ENCODE data around the gene HSPE1. TPM values are rescaled to one million over a fixed set of nuclear protein-coding genes. Genes with fewer than 3 reads are reported as not detected.
"Not testable (repeated sequence)": the region's sequence is repeated elsewhere in the genome, so short reads cannot be mapped to it uniquely, and the experiment has no call there.

HSPE1 gene
- total RNA-seq: 10 to 100 TPM; 47.6 to 70.7 (median 50.7) TPM
- 58.8 TPM for total RNA-seq (2013)

GRCh38 chr2:197499594-197500502, at the start of gene HSPE1, which contains the start of gene HSPD1:
Gene HSPE1 (plus strand): TSS chr2:197500379. CDS start chr2:197500437, 58 bp downstream.
Gene HSPD1 (minus strand): TSS chr2:197499840. CDS start chr2:197498848, 992 bp downstream.
- intact Hi-C loops (cut with micrococcal nuclease): loop anchor here (1.0 kb wide), 3 partner anchors 15 to 65 kb away; partner anchors contain the start of genes COQ10B and SF3B1
- peaks cover 39 to 48% of the 10 kb centered on the region in 2 donors for H3K4me1 Mint-ChIP-seq

GRCh38 chr2:197450465-197450864, 49.7 kb upstream of the HSPE1 start:
- H3K27ac ChIP-seq (ENCODE audit: low read length): no peak overlapping the region
- Mint-ChIP-seq H3K36me3 (peaks cover 7% of the 10 kb centered on the region), H3K9me3 (no peaks in the 10 kb centered on the region), H3K27ac (no peak overlapping the region), H3K27me3 (ENCODE audit: low read depth in 2 of 2) (no peaks in the 10 kb centered on the region), H3K4me1 (peaks cover 30 to 33% of the 10 kb centered on the region in 2 donors), H3K4me3 (no peak overlapping the region)
- DNase-seq (no peak), ATAC-seq (no peak)
- no peak for TF ChIP-seq CTCF (IDR thresholded peaks at IDR 0.05)
- no peaks in the 10 kb centered on the region for H3K36me3 ChIP-seq (ENCODE audit: control insufficient read depth, insufficient read depth, low read length)
- H3K27me3 ChIP-seq (ENCODE audit: control insufficient read depth, insufficient read depth, low read length): no peaks in the 10 kb centered on the region
- peaks cover 4% of the 10 kb centered on the region for H3K4me1 ChIP-seq (ENCODE audit: control insufficient read depth, insufficient read depth, low read length)
- no peaks in the 10 kb centered on the region for H3K9me3 ChIP-seq (ENCODE audit: control insufficient read depth, insufficient read depth, low read length)
- H3K4me3 ChIP-seq (ENCODE audit: low read length): no peak overlapping the region
- WGBS (ENCODE audit: insufficient coverage): 94% methylated on average over 25 of the region's 25 CpGs
- intact Hi-C loops (cut with micrococcal nuclease): no loop called here

More at GRCh38 chr2:197499594-197500502, at the start of gene HSPE1, which contains the start of gene HSPD1:
- Histone ChIP-seq H3K36me3 (ENCODE audit: control insufficient read depth, insufficient read depth, low read length) (peaks cover 43% of the 10 kb centered on the region), H3K27ac (ENCODE audit: low read length) (peak within 1 kb of the TSS; percentile 95), H3K9me3 (ENCODE audit: control insufficient read depth, insufficient read depth, low read length) (no peaks in the 10 kb centered on the region), H3K4me3 (ENCODE audit: low read length) (peak within 1 kb of the TSS; percentile 85), H3K4me1 (ENCODE audit: control insufficient read depth, insufficient read depth, low read length) (peaks cover 26% of the 10 kb centered on the region), H3K27me3 (ENCODE audit: control insufficient read depth, insufficient read depth, low read length) (no peaks in the 10 kb centered on the region)
- Mint-ChIP-seq H3K9me3 (no peaks in the 10 kb centered on the region), H3K36me3 (peaks cover 3% of the 10 kb centered on the region), H3K4me3 (peak within 1 kb of the TSS; percentile 88), H3K27ac (peak within 1 kb of the TSS; percentile 94), H3K27me3 (ENCODE audit: low read depth in 2 of 2) (no peaks in the 10 kb centered on the region)
- DNase-seq (peak; percentile 93 to 98), ATAC-seq (peak; percentile 84 to 95 (median 86))
- no peak for TF ChIP-seq CTCF (IDR thresholded peaks at IDR 0.05)
- WGBS (ENCODE audit: insufficient coverage): under 1% methylated on average over 104 of the region's 104 CpGs

GRCh38 chr2:197450935-197451358, 49.2 kb upstream of the HSPE1 start:
- intact Hi-C loops (cut with micrococcal nuclease); H3K27me3 Mint-ChIP-seq (ENCODE audit: low read depth in 2 of 2); H3K9me3 ChIP-seq (ENCODE audit: control insufficient read depth, insufficient read depth, low read length); H3K27ac ChIP-seq (ENCODE audit: low read length); H3K4me3 ChIP-seq (ENCODE audit: low read length); H3K27me3 ChIP-seq (ENCODE audit: control insufficient read depth, insufficient read depth, low read length); H3K27ac Mint-ChIP-seq; H3K36me3 ChIP-seq (ENCODE audit: control insufficient read depth, insufficient read depth, low read length); ATAC-seq; H3K36me3 Mint-ChIP-seq; H3K4me1 ChIP-seq (ENCODE audit: control insufficient read depth, insufficient read depth, low read length); DNase-seq; H3K9me3 Mint-ChIP-seq; H3K4me3 Mint-ChIP-seq: not testable (repeated sequence)
- peaks cover 34 to 38% of the 10 kb centered on the region in 2 donors for H3K4me1 Mint-ChIP-seq
- 68% methylated on average over 6 of the region's 6 CpGs for WGBS (ENCODE audit: insufficient coverage)

- intact Hi-C loops (cut with micrococcal nuclease): loop anchor here (1.0 kb wide), 3 partner anchors 17 to 63 kb away; partner anchors contain the start of genes HSPE1 and SF3B1
- no peaks in the 10 kb centered on the region for H3K27me3 Mint-ChIP-seq (ENCODE audit: low read depth in 2 of 2)
- no peak for ATAC-seq
- Histone ChIP-seq H3K4me3 (ENCODE audit: low read length) (peak overlapping the region; percentile 81), H3K27me3 (ENCODE audit: control insufficient read depth, insufficient read depth, low read length) (no peaks in the 10 kb centered on the region), H3K36me3 (ENCODE audit: control insufficient read depth, insufficient read depth, low read length) (no peaks in the 10 kb centered on the region), H3K4me1 (ENCODE audit: control insufficient read depth, insufficient read depth, low read length) (peaks cover 5% of the 10 kb centered on the region), H3K27ac (ENCODE audit: low read length) (peak overlapping the region; percentile 98), H3K9me3 (ENCODE audit: control insufficient read depth, insufficient read depth, low read length) (no peaks in the 10 kb centered on the region)
- H3K36me3 Mint-ChIP-seq: peaks cover 7% of the 10 kb centered on the region
- no peak for DNase-seq
- no peak for TF ChIP-seq CTCF (IDR thresholded peaks at IDR 0.05)
- 7% methylated on average over 11 of the region's 11 CpGs for WGBS (ENCODE audit: insufficient coverage)
- peak overlapping the region; percentile 100 for H3K27ac Mint-ChIP-seq
- peak overlapping the region; percentile 99 for H3K4me3 Mint-ChIP-seq
- H3K9me3 Mint-ChIP-seq: no peaks in the 10 kb centered on the region
- peaks cover 40 to 48% of the 10 kb centered on the region in 2 donors for H3K4me1 Mint-ChIP-seq
These were observed 47.4 kb upstream of the HSPE1 start for GRCh38 chr2:197452754-197453122.
